Kidney (tissue), 14 donors: ENCODE measurements around the gene ELOB. TPM values are rescaled to one million over a fixed set of nuclear protein-coding genes. Genes with fewer than 3 reads are reported as not detected.

Experiments used
- DNase-seq, 5 donors: peaks; one replicate each; pipeline ENCODE4 v3.0.0-alpha.2; 2013 to 2020
- FAIRE-seq: peaks from 2 replicates; lab custom pipeline; 2012; peaks lifted over from hg19 to GRCh38; lab: Jason Lieb, UNC
- H3K27ac ChIP-seq, 2 donors: one replicate each; pipeline ENCODE4 v1.7.0; 2013; ENCODE audit warnings: low read depth in 2 of 2, low read length in 2 of 2, inconsistent platforms in 1 of 2
- H3K27me3 ChIP-seq: one replicate; pipeline ENCODE4 v1.7.1; 2013; ENCODE audit warnings: low read length, inconsistent platforms; ENCODE audit not compliant: control insufficient read depth, insufficient read depth
- H3K36me3 ChIP-seq, 3 donors: one replicate each; pipeline versions ENCODE4 v1.7.0 to v1.7.1; 2013; ENCODE audit warnings: low read length in 3 of 3, control low read depth in 1 of 3, inconsistent platforms in 1 of 3; ENCODE audit not compliant: insufficient read depth in 3 of 3, control insufficient read depth in 2 of 3
- H3K4me1 ChIP-seq, 3 donors: one replicate each; pipeline versions ENCODE4 v1.7.0 to v1.7.1; 2013; ENCODE audit warnings: low read length in 3 of 3, inconsistent platforms in 1 of 3, low read depth in 1 of 3; ENCODE audit not compliant: control insufficient read depth in 2 of 3, insufficient read depth in 2 of 3
- H3K4me3 ChIP-seq, 3 donors: one replicate each; pipeline versions ENCODE4 v1.7.0 to v1.8.1; 2013; ENCODE audit warnings: low read length in 3 of 3, control low read depth in 1 of 3, inconsistent platforms in 1 of 3
- H3K9ac ChIP-seq, 3 donors: one replicate each; pipeline versions ENCODE4 v1.7.0 to v1.7.1; 2013; ENCODE audit warnings: low read length in 3 of 3, control low read depth in 1 of 3, inconsistent platforms in 1 of 3
- H3K9me3 ChIP-seq, 3 donors: one replicate each; pipeline versions ENCODE4 v1.7.0 to v1.7.1; 2013; ENCODE audit warnings: low read length in 3 of 3, control low read depth in 1 of 3, inconsistent platforms in 1 of 3; ENCODE audit not compliant: control insufficient read depth in 2 of 3, insufficient read depth in 1 of 3
- intact Hi-C: fragments of 100-400 bp; cut with DNase I; formaldehyde crosslinking; loops from one replicate; pipeline ENCODE4 v1.11.1; 2022
- polyA plus RNA-seq: library from polyadenylated mRNA; stranded (reverse); fragments of 350-450 nt; fragmentation: Illumina TruSeq; extraction: RNeasy Lipid Tissue Mini Kit (QIAGEN cat#74804); gene quantifications from one replicate; pipeline ENCODE4 v1.2.3, GENCODE V29; 2014; ENCODE audit warnings: low read depth, low replicate concordance; ENCODE audit not compliant: insufficient read depth
- total RNA-seq: library from RNA; stranded (reverse); fragmentation: NEBNext Ultra II Directional; extraction: Animal tissue kit (Norgen Biotek cat#: 25700); gene quantifications from one replicate; pipeline ENCODE4 v1.2.1, GENCODE V29; 2021
- TF ChIP-seq, protein P1 (sequence below): IDR thresholded peaks from 3 replicates; pipeline ENCODE4 v1.5.1; 2012; ENCODE audit warnings: mild to moderate bottlenecking, moderate library complexity, borderline replicate concordance; ENCODE audit not compliant: insufficient read depth; ENCODE audit errors: extremely low read depth
- donor health status: control.
- donor health status: control.
- donor health status: control.
- donor health status: control.
- donor health status: control.
- donor health status: DM: yes; HTN: yes; CAD: no.
- donor health status: Normal renal cell carcinoma (clear cell type).

ELOB gene
- total and polyA plus RNA-seq, 2 donors from 2014 or later: 226 to 836 TPM

DNA sequence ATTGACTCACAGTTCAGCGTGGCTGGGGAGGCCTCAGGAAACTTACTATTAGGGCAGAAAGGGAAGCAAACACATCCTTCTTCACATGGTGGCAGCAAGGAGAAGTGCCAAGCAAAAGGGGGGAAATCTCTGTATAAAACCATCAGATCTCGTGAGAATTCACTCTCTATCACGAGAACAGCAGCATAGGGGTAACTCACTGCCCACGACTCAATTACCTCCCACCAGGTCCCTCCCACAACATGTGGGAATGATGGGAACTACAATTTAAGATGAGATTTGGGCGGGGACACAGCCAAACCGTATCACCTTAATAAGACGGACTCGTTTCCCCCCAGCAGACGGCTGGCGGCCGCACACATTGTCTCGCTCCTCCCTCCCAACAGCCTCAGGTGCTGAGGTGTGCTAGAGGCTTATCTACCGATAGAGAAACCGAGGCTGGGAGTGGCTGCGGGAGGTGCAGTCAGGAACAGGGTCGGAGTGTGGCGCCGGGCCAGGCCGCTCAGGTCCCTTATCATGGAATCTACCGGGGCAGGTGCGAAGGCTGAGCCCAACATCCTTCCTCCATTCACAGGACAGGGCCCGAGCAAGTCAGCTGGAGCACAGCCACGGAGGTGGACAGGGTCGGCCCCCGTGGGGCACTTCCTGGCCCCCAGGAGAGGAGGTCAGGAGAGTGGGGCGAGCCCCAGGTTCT lies 48.1 kb upstream of the ELOB start:
- intact Hi-C loops: no loop called here
- DNase-seq (no peak), FAIRE-seq (no peak)
- H3K9me3 ChIP-seq: no peaks in the 10 kb centered on the region
- H3K27me3 ChIP-seq: no peaks in the 10 kb centered on the region
- H3K36me3 ChIP-seq: no peaks in the 10 kb centered on the region
- no peak overlapping the region for H3K4me3 ChIP-seq
- no peaks in the 10 kb centered on the region for H3K4me1 ChIP-seq
- H3K27ac ChIP-seq: no peak overlapping the region
- H3K9ac ChIP-seq: no peak overlapping the region
- TF ChIP-seq, protein P1, sequence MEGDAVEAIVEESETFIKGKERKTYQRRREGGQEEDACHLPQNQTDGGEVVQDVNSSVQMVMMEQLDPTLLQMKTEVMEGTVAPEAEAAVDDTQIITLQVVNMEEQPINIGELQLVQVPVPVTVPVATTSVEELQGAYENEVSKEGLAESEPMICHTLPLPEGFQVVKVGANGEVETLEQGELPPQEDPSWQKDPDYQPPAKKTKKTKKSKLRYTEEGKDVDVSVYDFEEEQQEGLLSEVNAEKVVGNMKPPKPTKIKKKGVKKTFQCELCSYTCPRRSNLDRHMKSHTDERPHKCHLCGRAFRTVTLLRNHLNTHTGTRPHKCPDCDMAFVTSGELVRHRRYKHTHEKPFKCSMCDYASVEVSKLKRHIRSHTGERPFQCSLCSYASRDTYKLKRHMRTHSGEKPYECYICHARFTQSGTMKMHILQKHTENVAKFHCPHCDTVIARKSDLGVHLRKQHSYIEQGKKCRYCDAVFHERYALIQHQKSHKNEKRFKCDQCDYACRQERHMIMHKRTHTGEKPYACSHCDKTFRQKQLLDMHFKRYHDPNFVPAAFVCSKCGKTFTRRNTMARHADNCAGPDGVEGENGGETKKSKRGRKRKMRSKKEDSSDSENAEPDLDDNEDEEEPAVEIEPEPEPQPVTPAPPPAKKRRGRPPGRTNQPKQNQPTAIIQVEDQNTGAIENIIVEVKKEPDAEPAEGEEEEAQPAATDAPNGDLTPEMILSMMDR: no peak

DNA sequence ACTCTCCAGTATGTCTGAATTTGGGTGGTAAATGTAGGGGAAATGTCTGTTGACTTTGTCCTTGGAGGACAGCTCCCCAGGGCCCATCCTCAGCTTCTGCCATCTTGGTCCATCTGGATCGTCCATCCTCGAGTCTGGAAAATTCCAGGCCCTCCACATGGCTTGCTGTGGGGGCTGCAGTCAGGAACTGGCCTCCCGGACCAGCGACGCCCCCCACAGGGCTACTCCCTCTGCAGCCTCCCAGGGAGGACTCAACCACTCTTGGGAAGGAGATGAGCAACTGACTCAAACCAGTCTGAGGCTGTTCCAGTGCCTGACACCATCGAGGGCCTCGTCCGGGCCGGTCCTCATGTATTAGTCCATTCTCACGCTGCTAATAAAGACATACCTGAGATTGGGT lies 47.5 kb upstream of the ELOB start:
- TF ChIP-seq, protein P1: no peak
- no peak overlapping the region for H3K9ac ChIP-seq

GRCh38 chr16:2822496-2822895 lies 45.4 kb upstream of the ELOB start:
- no peak for FAIRE-seq
- Histone ChIP-seq H3K9ac (no peak overlapping the region), H3K36me3 (no peaks in the 10 kb centered on the region), H3K4me1 (no peaks in the 10 kb centered on the region), H3K27ac (no peak overlapping the region), H3K4me3 (no peak overlapping the region), H3K9me3 (no peaks in the 10 kb centered on the region), H3K27me3 (no peaks in the 10 kb centered on the region)
- intact Hi-C loops: no loop called here
- DNase-seq: no peak
- TF ChIP-seq, protein P1: no peak

More for the DNA sequence above, 47.5 kb upstream of the ELOB start:
- Histone ChIP-seq H3K4me1 (no peaks in the 10 kb centered on the region), H3K27me3 (no peaks in the 10 kb centered on the region), H3K4me3 (no peak overlapping the region), H3K27ac (no peak overlapping the region), H3K36me3 (no peaks in the 10 kb centered on the region), H3K9me3 (no peaks in the 10 kb centered on the region)
- no peak for DNase-seq
- no peak for FAIRE-seq
- intact Hi-C loops: no loop called here

- intact Hi-C loops: no loop called here
- no peaks in the 10 kb centered on the region for H3K9me3 ChIP-seq
- TF ChIP-seq, protein P1: no peak
- no peaks in the 10 kb centered on the region for H3K27me3 ChIP-seq
- H3K36me3 ChIP-seq: no peaks in the 10 kb centered on the region
- no peak overlapping the region for H3K27ac ChIP-seq
- no peak for DNase-seq
- no peak overlapping the region for H3K9ac ChIP-seq
- FAIRE-seq: no peak
- no peak overlapping the region for H3K4me3 ChIP-seq
- no peaks in the 10 kb centered on the region for H3K4me1 ChIP-seq
Observed at GRCh38 chr16:2822158-2822495, 45.0 kb upstream of the ELOB start.
